HepG2 (cell line): ENCODE measurements around the gene BTF3L4. TPM values are rescaled to one million over a fixed set of nuclear protein-coding genes. Genes with fewer than 3 reads are reported as not detected.

ENCODE experiments used
- ASH2L ChIP-seq: fragments of 300-600, 200-600 bp; sonication (generic); IDR thresholded peaks from 2 replicates; pipeline ENCODE4 v1.7.0; 2017; ENCODE audit warnings: low read depth, mild to moderate bottlenecking, moderate library complexity, mixed read lengths, low read length; ENCODE audit not compliant: insufficient read length
- EED ChIP-seq: sonication (generic); formaldehyde crosslinking; IDR thresholded peaks from 2 replicates; pipeline ENCODE4 v1.5.0; 2020; ENCODE audit warnings: mild to moderate bottlenecking, missing genetic modification reagents
- HNRNPK ChIP-seq: fragments of 200-400 bp; formaldehyde crosslinking; IDR thresholded peaks from 2 replicates; pipeline ENCODE4 v1.6.1; 2018; ENCODE audit warnings: low read length, low read depth, moderate library complexity, mild to moderate bottlenecking; ENCODE audit not compliant: poor library complexity, severe bottlenecking
- MAZ ChIP-seq, 2 experiments: sonication (generic) in 1 of 2; formaldehyde crosslinking in 1 of 2; IDR thresholded peaks; 2 replicates each; pipeline versions ENCODE4 v1.5.0 to v1.6.1; 2012 to 2020; ENCODE audit warnings: low read depth in 2 of 2, mild to moderate bottlenecking in 2 of 2, borderline replicate concordance in 1 of 2, improper control_type of control experiment in 1 of 2, low read length in 1 of 2, missing genetic modification reagents in 1 of 2, moderate library complexity in 1 of 2
- SATB2 ChIP-seq: sonication (generic); formaldehyde crosslinking; IDR thresholded peaks from 2 replicates; pipeline ENCODE4 v1.5.0; 2020; ENCODE audit warnings: missing genetic modification reagents
- TARDBP ChIP-seq: sonication (generic); formaldehyde crosslinking; IDR thresholded peaks from 2 replicates; pipeline ENCODE4 v1.8.0; 2022; ENCODE audit warnings: mild to moderate bottlenecking, missing genetic modification reagents
- ZBTB7B ChIP-seq: sonication (generic); formaldehyde crosslinking; IDR thresholded peaks from 2 replicates; pipeline ENCODE4 v1.4.0; 2020; ENCODE audit warnings: missing genetic modification reagents
- ZFP90 ChIP-seq: sonication (generic); formaldehyde crosslinking; IDR thresholded peaks from 2 replicates; pipeline ENCODE4 v1.8.0; 2022; ENCODE audit warnings: missing genetic modification reagents, mild to moderate bottlenecking, inconsistent platforms, borderline replicate concordance
- ZMYM4 ChIP-seq: sonication (generic); formaldehyde crosslinking; IDR thresholded peaks from 2 replicates; pipeline ENCODE4 v1.8.1; 2023; ENCODE audit warnings: mild to moderate bottlenecking, missing genetic modification reagents
- ZNF10 ChIP-seq: sonication (generic); formaldehyde crosslinking; IDR thresholded peaks from 2 replicates; pipeline ENCODE4 v1.4.0; 2020; ENCODE audit warnings: mild to moderate bottlenecking, low read depth, missing genetic modification reagents, borderline replicate concordance
- ZNF124 ChIP-seq: sonication (generic); formaldehyde crosslinking; IDR thresholded peaks from 2 replicates; pipeline ENCODE4 v1.4.0; 2020; ENCODE audit warnings: missing genetic modification reagents
- ZNF567 ChIP-seq: sonication (generic); formaldehyde crosslinking; IDR thresholded peaks from 2 replicates; pipeline ENCODE4 v1.8.1; 2023; ENCODE audit warnings: mild to moderate bottlenecking, missing genetic modification reagents, borderline replicate concordance
- ZSCAN25 ChIP-seq: sonication (generic); formaldehyde crosslinking; IDR thresholded peaks from 2 replicates; pipeline ENCODE4 v1.8.0; 2022; ENCODE audit warnings: mild to moderate bottlenecking, missing genetic modification reagents
- polyA plus RNA-seq, 8 experiments: library from polyadenylated mRNA; depleted of rRNA in 3 of 8; stranded (reverse) in 7 of 8; unstranded in 1 of 8; fragments of >200 nt; fragmentation: Illumina TruSeq in 4 of 8; extraction: Trizol in 4 of 8; gene quantifications; 2 replicates each; pipeline versions ENCODE4 v1.2.1 to v1.2.3, GENCODE V29; 2011 to 2016; ENCODE audit warnings: low read depth in 4 of 8, missing spikeins in 1 of 8, mixed read lengths in 1 of 8; ENCODE audit not compliant: insufficient read depth in 1 of 8
- total RNA-seq, 5 experiments: library from RNA; depleted of rRNA; stranded (reverse); fragments of >200 nt; fragmentation: Illumina TruSeq; extraction: Trizol; gene quantifications; 2 replicates each; pipeline ENCODE4 v1.2.3, GENCODE V29; 2016; ENCODE audit warnings: low read depth in 1 of 5
- TF ChIP-seq, protein P1 (sequence below): sonication (generic); formaldehyde crosslinking; IDR thresholded peaks from 2 replicates; pipeline ENCODE4 v1.4.0; 2020; ENCODE audit warnings: mild to moderate bottlenecking, missing genetic modification reagents
- TF ChIP-seq, protein P2 (sequence below): sonication (generic); formaldehyde crosslinking; IDR thresholded peaks from 2 replicates; pipeline ENCODE4 v1.4.0; 2020; ENCODE audit warnings: missing genetic modification reagents, mild to moderate bottlenecking, borderline replicate concordance
- TF ChIP-seq, protein P3 (sequence below): sonication (generic); formaldehyde crosslinking; IDR thresholded peaks from 2 replicates; pipeline ENCODE4 v1.4.0; 2020; ENCODE audit warnings: low read depth, mild to moderate bottlenecking, missing genetic modification reagents
- TF ChIP-seq, protein P4 (sequence below): sonication (generic); formaldehyde crosslinking; IDR thresholded peaks from 2 replicates; pipeline ENCODE4 v1.5.0; 2020; ENCODE audit warnings: mild to moderate bottlenecking, missing genetic modification reagents

The BTF3L4 gene
- total and polyA plus RNA-seq, 2 of the 13 experiments (the other 11 are each of a cell fraction or from before 2014, with no cell fraction given), result 59.0 to 74.3 TPM

DNA sequence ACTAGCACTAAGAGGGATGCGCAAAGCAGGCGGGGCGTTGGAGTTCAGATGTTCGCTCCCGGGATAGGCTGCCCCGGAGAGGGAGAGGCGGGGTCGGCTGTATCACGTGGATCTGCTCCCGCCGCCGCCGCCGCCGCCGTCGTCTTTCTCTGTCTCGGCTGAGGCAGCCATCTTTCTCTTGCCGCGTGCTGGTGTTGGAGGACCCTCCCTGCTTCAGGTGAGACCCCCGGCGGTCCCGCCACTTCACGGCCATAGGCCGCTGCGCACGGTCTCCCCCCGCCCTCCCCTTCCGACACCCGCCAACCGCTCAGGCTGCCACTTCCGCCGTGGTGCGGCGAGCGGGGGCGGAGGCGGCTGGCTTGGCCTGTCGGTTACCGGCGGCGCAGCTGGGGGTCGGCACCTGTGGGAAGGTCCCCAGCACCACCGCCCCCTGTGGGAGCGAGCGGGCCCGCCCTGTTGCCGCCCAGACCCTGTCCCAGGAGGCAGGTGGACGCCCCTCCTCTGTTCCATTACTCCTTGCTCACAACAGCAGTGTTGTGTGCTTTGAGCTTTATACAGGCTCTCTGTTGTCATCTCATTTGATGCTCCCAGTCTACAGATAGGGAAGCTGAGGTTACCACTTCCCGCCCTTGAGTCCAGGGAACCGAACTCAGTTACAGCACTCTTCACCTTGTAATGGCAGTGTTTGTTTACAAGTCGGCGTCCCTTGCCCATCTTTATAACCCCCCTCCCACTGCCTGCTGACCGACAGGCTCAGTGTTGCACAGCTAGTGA, at the start of gene BTF3L4 (continued):
- TF ChIP-seq ZNF10 (CRISPR knock-in tag) (no peak), ZBTB7B (CRISPR knock-in tag) (0 out of 2 replicates have a peak, but pooled peaks have one; percentile 23), ZNF567 (peak; percentile 68; the same call in 1 of the 2 replicates), TARDBP (CRISPR knock-in tag) (peak; percentile 49; the same call in 1 of the 2 replicates), EED (CRISPR knock-in tag) (peak; percentile 82), MAZ (IDR thresholded peaks at IDR 0.05; ENCODE audit: borderline replicate concordance, low read depth, low read length) (0 out of 2 replicates have a peak, but pooled peaks have one; percentile 31), MAZ (CRISPR knock-in tag; IDR thresholded peaks at IDR 0.05; ENCODE audit: low read depth) (peak; percentile 77), HNRNPK (peak; percentile 38), ZNF124 (CRISPR knock-in tag) (no peak), ZMYM4 (peak; percentile 58; the same call in 1 of the 2 replicates), ASH2L (peak; percentile 28), ZSCAN25 (CRISPR knock-in tag) (peak; percentile 31; the same call in 1 of the 2 replicates), ZFP90 (CRISPR knock-in tag) (no peak; the same call in 1 of the 2 replicates), SATB2 (no peak)
- TF ChIP-seq, protein P1, sequence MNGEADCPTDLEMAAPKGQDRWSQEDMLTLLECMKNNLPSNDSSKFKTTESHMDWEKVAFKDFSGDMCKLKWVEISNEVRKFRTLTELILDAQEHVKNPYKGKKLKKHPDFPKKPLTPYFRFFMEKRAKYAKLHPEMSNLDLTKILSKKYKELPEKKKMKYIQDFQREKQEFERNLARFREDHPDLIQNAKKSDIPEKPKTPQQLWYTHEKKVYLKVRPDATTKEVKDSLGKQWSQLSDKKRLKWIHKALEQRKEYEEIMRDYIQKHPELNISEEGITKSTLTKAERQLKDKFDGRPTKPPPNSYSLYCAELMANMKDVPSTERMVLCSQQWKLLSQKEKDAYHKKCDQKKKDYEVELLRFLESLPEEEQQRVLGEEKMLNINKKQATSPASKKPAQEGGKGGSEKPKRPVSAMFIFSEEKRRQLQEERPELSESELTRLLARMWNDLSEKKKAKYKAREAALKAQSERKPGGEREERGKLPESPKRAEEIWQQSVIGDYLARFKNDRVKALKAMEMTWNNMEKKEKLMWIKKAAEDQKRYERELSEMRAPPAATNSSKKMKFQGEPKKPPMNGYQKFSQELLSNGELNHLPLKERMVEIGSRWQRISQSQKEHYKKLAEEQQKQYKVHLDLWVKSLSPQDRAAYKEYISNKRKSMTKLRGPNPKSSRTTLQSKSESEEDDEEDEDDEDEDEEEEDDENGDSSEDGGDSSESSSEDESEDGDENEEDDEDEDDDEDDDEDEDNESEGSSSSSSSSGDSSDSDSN (CRISPR knock-in tag), result peak; percentile 76
- TF ChIP-seq, protein P2, sequence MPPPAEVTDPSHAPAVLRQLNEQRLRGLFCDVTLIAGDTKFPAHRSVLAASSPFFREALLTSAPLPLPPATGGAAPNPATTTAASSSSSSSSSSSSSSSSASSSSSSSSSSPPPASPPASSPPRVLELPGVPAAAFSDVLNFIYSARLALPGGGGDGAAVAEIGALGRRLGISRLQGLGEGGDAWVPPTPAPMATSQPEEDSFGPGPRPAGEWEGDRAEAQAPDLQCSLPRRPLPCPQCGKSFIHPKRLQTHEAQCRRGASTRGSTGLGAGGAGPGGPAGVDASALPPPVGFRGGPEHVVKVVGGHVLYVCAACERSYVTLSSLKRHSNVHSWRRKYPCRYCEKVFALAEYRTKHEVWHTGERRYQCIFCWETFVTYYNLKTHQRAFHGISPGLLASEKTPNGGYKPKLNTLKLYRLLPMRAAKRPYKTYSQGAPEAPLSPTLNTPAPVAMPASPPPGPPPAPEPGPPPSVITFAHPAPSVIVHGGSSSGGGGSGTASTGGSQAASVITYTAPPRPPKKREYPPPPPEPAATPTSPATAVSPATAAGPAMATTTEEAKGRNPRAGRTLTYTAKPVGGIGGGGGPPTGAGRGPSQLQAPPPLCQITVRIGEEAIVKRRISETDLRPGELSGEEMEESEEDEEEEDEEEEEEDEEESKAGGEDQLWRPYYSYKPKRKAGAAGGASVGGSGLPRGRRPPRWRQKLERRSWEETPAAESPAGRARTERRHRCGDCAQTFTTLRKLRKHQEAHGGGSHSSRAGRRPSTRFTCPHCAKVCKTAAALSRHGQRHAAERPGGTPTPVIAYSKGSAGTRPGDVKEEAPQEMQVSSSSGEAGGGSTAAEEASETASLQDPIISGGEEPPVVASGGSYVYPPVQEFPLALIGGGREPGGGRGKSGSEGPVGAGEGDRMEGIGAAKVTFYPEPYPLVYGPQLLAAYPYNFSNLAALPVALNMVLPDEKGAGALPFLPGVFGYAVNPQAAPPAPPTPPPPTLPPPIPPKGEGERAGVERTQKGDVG (CRISPR knock-in tag), result peak; percentile 32; the same call in 1 of the 2 replicates
- TF ChIP-seq, protein P3, sequence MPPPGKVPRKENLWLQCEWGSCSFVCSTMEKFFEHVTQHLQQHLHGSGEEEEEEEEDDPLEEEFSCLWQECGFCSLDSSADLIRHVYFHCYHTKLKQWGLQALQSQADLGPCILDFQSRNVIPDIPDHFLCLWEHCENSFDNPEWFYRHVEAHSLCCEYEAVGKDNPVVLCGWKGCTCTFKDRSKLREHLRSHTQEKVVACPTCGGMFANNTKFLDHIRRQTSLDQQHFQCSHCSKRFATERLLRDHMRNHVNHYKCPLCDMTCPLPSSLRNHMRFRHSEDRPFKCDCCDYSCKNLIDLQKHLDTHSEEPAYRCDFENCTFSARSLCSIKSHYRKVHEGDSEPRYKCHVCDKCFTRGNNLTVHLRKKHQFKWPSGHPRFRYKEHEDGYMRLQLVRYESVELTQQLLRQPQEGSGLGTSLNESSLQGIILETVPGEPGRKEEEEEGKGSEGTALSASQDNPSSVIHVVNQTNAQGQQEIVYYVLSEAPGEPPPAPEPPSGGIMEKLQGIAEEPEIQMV (CRISPR knock-in tag), result 0 out of 2 replicates have a peak, but pooled peaks have one; percentile 33
- TF ChIP-seq, protein P4, sequence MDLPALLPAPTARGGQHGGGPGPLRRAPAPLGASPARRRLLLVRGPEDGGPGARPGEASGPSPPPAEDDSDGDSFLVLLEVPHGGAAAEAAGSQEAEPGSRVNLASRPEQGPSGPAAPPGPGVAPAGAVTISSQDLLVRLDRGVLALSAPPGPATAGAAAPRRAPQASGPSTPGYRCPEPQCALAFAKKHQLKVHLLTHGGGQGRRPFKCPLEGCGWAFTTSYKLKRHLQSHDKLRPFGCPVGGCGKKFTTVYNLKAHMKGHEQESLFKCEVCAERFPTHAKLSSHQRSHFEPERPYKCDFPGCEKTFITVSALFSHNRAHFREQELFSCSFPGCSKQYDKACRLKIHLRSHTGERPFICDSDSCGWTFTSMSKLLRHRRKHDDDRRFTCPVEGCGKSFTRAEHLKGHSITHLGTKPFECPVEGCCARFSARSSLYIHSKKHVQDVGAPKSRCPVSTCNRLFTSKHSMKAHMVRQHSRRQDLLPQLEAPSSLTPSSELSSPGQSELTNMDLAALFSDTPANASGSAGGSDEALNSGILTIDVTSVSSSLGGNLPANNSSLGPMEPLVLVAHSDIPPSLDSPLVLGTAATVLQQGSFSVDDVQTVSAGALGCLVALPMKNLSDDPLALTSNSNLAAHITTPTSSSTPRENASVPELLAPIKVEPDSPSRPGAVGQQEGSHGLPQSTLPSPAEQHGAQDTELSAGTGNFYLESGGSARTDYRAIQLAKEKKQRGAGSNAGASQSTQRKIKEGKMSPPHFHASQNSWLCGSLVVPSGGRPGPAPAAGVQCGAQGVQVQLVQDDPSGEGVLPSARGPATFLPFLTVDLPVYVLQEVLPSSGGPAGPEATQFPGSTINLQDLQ (CRISPR knock-in tag), result no peak
